PC-3 (cell line): ENCODE data around the gene MRAP. TPM values are rescaled to one million over a fixed set of nuclear protein-coding genes. Genes with fewer than 3 reads are reported as not detected.
"Not testable (repeated sequence)": the region's sequence is repeated elsewhere in the genome, so short reads cannot be mapped to it uniquely, and the experiment has no call there.

Source experiments
- ATAC-seq: fragments of 200-7000 bp; cut with Tn5 transposase; 2 replicates; pipeline ENCODE4 v1.9.1; 2020; ENCODE audit warnings: mild to moderate bottlenecking, moderate library complexity
- BruUV-seq: library from RNA; stranded (reverse); fragments of 400-500 nt; replicated peaks from 2 replicates; lab custom pipeline; 2021; lab: Mats Ljungman, UMichigan
- CTCF ChIA-PET: fragments of 300-600 bp; sonication (Branson Sonifier 250); formaldehyde crosslinking; loops from one replicate; lab custom pipeline; 2022; ENCODE audit warnings: antibody characterized with exemption; lab: Charles Lee
- POLR2A ChIA-PET: fragments of 300-600 bp; sonication (Branson Sonifier 250); formaldehyde crosslinking; loops from one replicate; lab custom pipeline; 2022; ENCODE audit warnings: antibody characterized with exemption; ENCODE audit not compliant: unreplicated experiment; lab: Charles Lee
- DNase-seq: peaks from one replicate; pipeline ENCODE4 v3.0.0-alpha.2; 2015
- H2AFZ ChIP-seq: fragments of 300-600 bp; sonication (generic); 2 replicates; pipeline ENCODE4 v1.6.0; 2016; ENCODE audit warnings: antibody characterized with exemption, low read length
- H3F3A ChIP-seq: fragments of 300-600 bp; sonication (generic); one replicate; pipeline ENCODE4 v1.6.0; 2017; ENCODE audit warnings: antibody characterized with exemption, low read length, control low read depth, mild to moderate bottlenecking; ENCODE audit not compliant: unreplicated experiment
- H3K27ac ChIP-seq: fragments of 300-600 bp; sonication (generic); 2 replicates; pipeline ENCODE4 v1.5.1; 2016; ENCODE audit warnings: mild to moderate bottlenecking, low read length
- H3K27me3 ChIP-seq: fragments of 300-600 bp; sonication (generic); 2 replicates; pipeline ENCODE4 v1.6.1; 2016; ENCODE audit warnings: low read length, mixed read lengths
- H3K36me3 ChIP-seq: fragments of 300-600 bp; sonication (generic); 2 replicates; pipeline ENCODE4 v1.6.1; 2016; ENCODE audit warnings: low read depth, mixed run types, low read length, mixed read lengths
- H3K4me1 ChIP-seq: fragments of 300-600 bp; sonication (generic); 2 replicates; pipeline ENCODE4 v1.5.1; 2016; ENCODE audit warnings: low read length; ENCODE audit not compliant: insufficient read depth
- H3K4me2 ChIP-seq: fragments of 300-600 bp; sonication (generic); 2 replicates; pipeline ENCODE4 v1.6.0; 2016; ENCODE audit warnings: low read length
- H3K4me3 ChIP-seq: fragments of 300-600 bp; sonication (generic); 2 replicates; pipeline ENCODE4 v1.5.1; 2016; ENCODE audit warnings: mild to moderate bottlenecking, low read length, mixed read lengths
- H3K79me2 ChIP-seq: fragments of 300-600 bp; sonication (generic); 2 replicates; pipeline ENCODE4 v1.6.1; 2017; ENCODE audit warnings: low read length, mixed read lengths
- H3K9ac ChIP-seq: fragments of 300-600 bp; sonication (generic); 2 replicates; pipeline ENCODE4 v1.6.0; 2016; ENCODE audit warnings: mild to moderate bottlenecking, low read length
- H3K9me2 ChIP-seq: fragments of 300-600 bp; sonication (generic); replicated peaks from 2 replicates; pipeline ENCODE4 v1.6.1; 2016; ENCODE audit warnings: mixed run types, low read length, mixed read lengths
- H3K9me3 ChIP-seq: fragments of 300-600 bp; sonication (generic); 2 replicates; pipeline ENCODE4 v1.6.1; 2016; ENCODE audit warnings: low read length, mixed read lengths
- H4K20me1 ChIP-seq: fragments of 300-600 bp; sonication (generic); 2 replicates; pipeline ENCODE4 v1.6.1; 2016; ENCODE audit warnings: low read length, mixed read lengths
- EZH2 ChIP-seq: fragments of 300-600 bp; sonication (generic); IDR thresholded peaks from one replicate; pipeline ENCODE4 v1.6.1; 2017; ENCODE audit warnings: antibody characterized with exemption, mild to moderate bottlenecking, low read length; ENCODE audit not compliant: unreplicated experiment
- EZH2phosphoT487 ChIP-seq: fragments of 300-600 bp; sonication (generic); IDR thresholded peaks from 2 replicates; pipeline ENCODE4 v1.6.1; 2018; ENCODE audit warnings: mild to moderate bottlenecking, antibody characterized with exemption, low read length, borderline replicate concordance
- intact Hi-C: fragments of 100-400 bp; cut with micrococcal nuclease; formaldehyde crosslinking; loops from 2 replicates; pipeline ENCODE4 v1.9.0; 2023
- total RNA-seq: library from RNA; depleted of rRNA; stranded (reverse); fragments of >200 nt; gene quantifications from 2 replicates; pipeline ENCODE4 v1.2.3, GENCODE V29; 2014
- TF ChIP-seq, protein P1 (sequence below): fragments of 300-600 bp; sonication (generic); conservative IDR thresholded peaks from 2 replicates; pipeline ENCODE4 v1.5.1; 2017; ENCODE audit warnings: antibody characterized with exemption, low read depth, mild to moderate bottlenecking, low read length

MRAP gene
- total RNA-seq, 1 experiment from 2014 or later = not detected

DNA sequence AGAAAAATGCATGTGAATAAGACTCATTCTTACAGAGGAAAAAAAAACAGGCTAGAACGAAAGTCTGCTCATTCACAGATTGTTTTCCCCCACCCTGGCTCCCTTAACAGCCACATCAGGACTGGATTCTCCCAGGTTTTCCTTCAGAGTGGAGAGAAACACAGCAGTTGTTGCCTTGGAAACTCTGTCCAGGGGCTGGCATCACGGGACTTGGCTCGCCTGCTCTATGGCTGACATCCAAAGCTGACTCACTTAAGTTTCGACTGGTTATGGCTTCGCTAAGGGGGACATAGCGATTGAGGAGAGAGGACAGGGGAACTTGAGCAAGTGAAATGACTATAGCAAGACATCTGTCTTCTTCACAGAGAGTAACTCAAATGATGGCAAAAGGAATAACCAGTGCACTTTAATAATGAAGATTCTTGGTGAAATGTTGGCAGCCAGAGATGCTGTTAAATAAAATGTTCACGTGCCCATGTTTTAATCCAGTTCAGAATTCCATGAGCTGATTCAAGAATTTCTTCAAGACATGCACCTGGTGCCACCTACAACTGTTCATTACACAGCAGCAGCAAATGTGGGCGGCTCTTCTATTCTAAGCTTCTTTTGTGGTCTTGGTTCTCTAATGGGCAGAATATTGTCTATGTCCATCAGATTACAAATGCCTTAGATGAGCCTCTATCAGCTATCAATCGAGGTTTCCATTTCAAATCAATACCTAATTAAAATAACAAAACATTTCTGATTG lies 41.6 kb upstream of the MRAP start:
- no peaks in the 10 kb centered on the region for H3K9me3 ChIP-seq
- no peak overlapping the region for H3K9ac ChIP-seq
- H3K4me3 ChIP-seq = no peak overlapping the region
- H3K27ac ChIP-seq = no peak overlapping the region
- H3K36me3 ChIP-seq = no peaks in the 10 kb centered on the region
- no peaks in the 10 kb centered on the region for H3F3A ChIP-seq
- ChIA-PET CTCF (no interaction called here), POLR2A (no interaction called here)
- H3K4me1 ChIP-seq = peaks cover 14% of the 10 kb centered on the region
- DNase-seq = peak; percentile 65
- BruUV-seq = no TSS peak
- peak; percentile 32 for ATAC-seq
- no peak overlapping the region for H2AFZ ChIP-seq
- no peaks in the 10 kb centered on the region for H4K20me1 ChIP-seq
- intact Hi-C loops = no loop called here
- TF ChIP-seq, protein P1, sequence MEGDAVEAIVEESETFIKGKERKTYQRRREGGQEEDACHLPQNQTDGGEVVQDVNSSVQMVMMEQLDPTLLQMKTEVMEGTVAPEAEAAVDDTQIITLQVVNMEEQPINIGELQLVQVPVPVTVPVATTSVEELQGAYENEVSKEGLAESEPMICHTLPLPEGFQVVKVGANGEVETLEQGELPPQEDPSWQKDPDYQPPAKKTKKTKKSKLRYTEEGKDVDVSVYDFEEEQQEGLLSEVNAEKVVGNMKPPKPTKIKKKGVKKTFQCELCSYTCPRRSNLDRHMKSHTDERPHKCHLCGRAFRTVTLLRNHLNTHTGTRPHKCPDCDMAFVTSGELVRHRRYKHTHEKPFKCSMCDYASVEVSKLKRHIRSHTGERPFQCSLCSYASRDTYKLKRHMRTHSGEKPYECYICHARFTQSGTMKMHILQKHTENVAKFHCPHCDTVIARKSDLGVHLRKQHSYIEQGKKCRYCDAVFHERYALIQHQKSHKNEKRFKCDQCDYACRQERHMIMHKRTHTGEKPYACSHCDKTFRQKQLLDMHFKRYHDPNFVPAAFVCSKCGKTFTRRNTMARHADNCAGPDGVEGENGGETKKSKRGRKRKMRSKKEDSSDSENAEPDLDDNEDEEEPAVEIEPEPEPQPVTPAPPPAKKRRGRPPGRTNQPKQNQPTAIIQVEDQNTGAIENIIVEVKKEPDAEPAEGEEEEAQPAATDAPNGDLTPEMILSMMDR = no peak
- TF ChIP-seq EZH2phosphoT487 (no peak), EZH2 (no peak)
- H3K27me3 ChIP-seq = peaks cover 18% of the 10 kb centered on the region; the same call in 1 of the 2 replicates
- H3K4me2 ChIP-seq = peak overlapping the region; percentile 0; the same call in 1 of the 2 replicates
- H3K9me2 ChIP-seq = no peaks in the 10 kb centered on the region
- H3K79me2 ChIP-seq = no peaks in the 10 kb centered on the region

DNA sequence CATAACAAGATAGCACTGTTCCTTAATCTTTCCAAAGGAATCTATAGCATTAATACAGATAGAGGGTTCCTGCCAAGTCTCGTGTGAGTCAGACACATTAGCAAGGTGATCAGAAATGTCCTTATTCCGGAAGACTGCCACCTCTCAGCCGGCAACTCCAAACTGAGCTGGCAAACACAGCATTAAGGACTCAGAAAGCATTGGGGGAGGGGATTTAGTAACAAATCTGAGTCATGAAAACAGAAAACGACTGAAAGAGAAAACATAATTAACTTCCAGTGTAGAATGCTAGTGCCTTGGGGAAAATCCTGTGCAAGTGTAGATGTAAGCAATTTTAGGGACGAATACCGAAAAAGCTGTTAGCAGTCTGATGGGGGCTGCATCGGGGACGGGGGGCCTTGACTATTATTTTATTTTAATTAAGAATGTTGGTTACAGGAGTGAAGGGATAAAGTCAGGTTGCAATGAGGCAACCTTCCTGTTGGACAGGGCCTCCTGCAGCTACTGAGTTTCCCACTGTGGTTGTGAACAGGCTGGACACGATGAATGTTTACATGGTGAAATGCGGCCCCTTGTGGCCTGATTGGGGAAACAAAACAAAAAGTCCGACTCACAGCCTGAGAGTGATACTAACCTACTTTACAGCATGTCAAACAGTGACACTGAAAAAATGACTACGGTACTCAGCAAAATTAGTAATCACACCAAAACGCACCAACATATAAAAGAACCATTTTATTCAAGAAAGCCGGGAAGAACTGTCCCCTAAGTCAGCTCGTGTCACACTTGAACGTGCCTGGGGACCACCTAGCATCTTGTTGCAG lies 40.5 kb upstream of the MRAP start:
- DNase-seq (peak; percentile 89), ATAC-seq (peak; percentile 92)
- Histone ChIP-seq H3K27me3 (peaks cover 7% of the 10 kb centered on the region; the same call in 1 of the 2 replicates), H2AFZ (no peak overlapping the region), H3K4me3 (no peak overlapping the region), H3K79me2 (no peaks in the 10 kb centered on the region), H3K27ac (no peak overlapping the region), H3K9me3 (no peaks in the 10 kb centered on the region), H4K20me1 (no peaks in the 10 kb centered on the region), H3K4me1 (peaks cover 14% of the 10 kb centered on the region), H3F3A (no peaks in the 10 kb centered on the region), H3K9me2 (no peaks in the 10 kb centered on the region), H3K4me2 (peak overlapping the region; percentile 44), H3K9ac (no peak overlapping the region), H3K36me3 (no peaks in the 10 kb centered on the region)
- intact Hi-C loops = loop anchor here (1.0 kb wide), 3 partner anchors 392 to 477 kb away; no protein-coding TSS in a partner anchor
- POLR2A ChIA-PET = interaction anchor here (0.6 kb wide), 1 partner anchor 477 kb away, joined by 3 read pairs; no protein-coding TSS in a partner anchor
- CTCF ChIA-PET = interaction anchor here (0.6 to 1.3 kb wide), 6 partner anchors 162 to 502 kb away, joined by 3 to 10 read pairs (median 5); no protein-coding TSS in a partner anchor
- BruUV-seq = no TSS peak
- TF ChIP-seq, protein P1 = peak; percentile 92
- no peak for TF ChIP-seq EZH2

DNA sequence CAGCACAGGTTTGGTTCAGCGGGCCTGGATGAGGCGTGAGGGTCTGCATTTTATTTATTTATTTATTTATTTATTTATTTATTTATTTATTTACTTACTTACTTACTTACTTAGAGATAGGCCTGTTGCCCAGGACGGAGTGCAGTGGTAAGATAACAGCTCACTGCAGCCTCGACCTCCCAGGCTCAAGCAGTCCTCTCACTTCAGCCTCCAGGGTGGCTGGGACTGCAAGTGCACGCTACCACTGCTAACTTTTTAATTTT lies 39.9 kb upstream of the MRAP start:
- H3K27ac ChIP-seq, BruUV-seq, H3K79me2 ChIP-seq, DNase-seq, ATAC-seq, H3K4me3 ChIP-seq, H3K9me2 ChIP-seq, H3K4me2 ChIP-seq, H3K27me3 ChIP-seq, H2AFZ ChIP-seq, POLR2A ChIA-PET, H3K9ac ChIP-seq, H3K36me3 ChIP-seq, H3K9me3 ChIP-seq, H3F3A ChIP-seq, H4K20me1 ChIP-seq: not testable (repeated sequence)
- peaks cover 14% of the 10 kb centered on the region for H3K4me1 ChIP-seq
- CTCF ChIA-PET = interaction anchor here (0.7 to 1.3 kb wide), 4 partner anchors 162 to 478 kb away, joined by 3 to 10 read pairs (median 6); no protein-coding TSS in a partner anchor
- intact Hi-C loops = loop anchor here (1.0 kb wide), 3 partner anchors 392 to 477 kb away; no protein-coding TSS in a partner anchor
